ENCODE measurements around the gene SH3BP5L.

GRCh38 chr1:248824301-248824700, 1.4 kb downstream of the SH3BP5L start:
- TF ChIP-seq POLR2AphosphoS5 (IDR thresholded peaks at IDR 0.05) (no peak), POLR2A (IDR thresholded peaks at IDR 0.05) (no peak)
